A549 (cell line): ENCODE data around the gene TPRG1.

ENCODE experiments used
- CTCF ChIP-seq: fragments of >200 bp; sonication (Bioruptor Twin); formaldehyde crosslinking; IDR thresholded peaks from 3 replicates; pipeline ENCODE4 v1.5.1; 2016
- POLR2A ChIP-seq: IDR thresholded peaks from 2 replicates; pipeline ENCODE4 v1.6.1; 2012; ENCODE audit warnings: mild to moderate bottlenecking, low read length

DNA sequence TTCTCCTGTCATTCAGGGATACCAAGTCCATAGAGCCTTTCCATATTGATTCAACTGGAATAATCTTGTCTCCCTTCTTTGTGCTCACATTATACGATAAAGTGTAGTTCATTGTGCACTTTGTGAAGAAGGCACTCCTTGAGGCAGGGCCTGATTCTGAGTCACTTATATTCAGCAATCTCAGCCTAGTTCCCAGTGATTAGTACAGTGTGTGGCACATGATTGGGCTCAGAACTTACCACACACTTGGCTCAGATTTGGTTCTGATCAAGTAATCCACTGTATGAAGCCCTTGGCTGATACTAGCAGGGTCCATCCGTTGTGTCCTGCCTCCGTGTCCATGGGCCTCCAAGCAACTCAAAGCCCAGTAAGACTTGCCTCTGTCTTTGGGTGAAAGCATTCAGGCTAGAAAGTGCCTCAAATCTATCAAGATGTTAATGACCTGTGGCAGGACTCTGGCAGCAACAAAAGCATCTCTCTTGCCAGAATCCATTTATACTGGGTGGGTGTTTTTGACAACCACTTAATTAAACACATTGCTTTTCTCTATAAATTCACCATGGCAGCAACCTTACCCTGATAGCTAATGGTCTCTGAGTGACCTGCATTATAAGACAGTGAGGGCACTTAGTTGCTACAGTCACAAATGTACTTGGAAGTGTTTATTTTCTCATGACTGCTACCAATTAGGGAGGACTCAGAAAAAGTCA lies 51.3 kb downstream of the TPRG1 start:
- no peak for TF ChIP-seq CTCF
- TF ChIP-seq POLR2A: no peak
